HEK293 (cell line): ENCODE data around the gene TSGA10IP.
A peak's percentile ranks its signal among the peaks of the same experiment; 100 is the strongest.

Experiments used
- CTCF ChIA-PET: fragments of 350-600 bp; formaldehyde crosslinking; extraction: SDS; loops from one replicate; lab custom pipeline; 2021; ENCODE audit warnings: antibody characterized with exemption; lab: Yijun Ruan, JAX
- POLR2A ChIA-PET: fragments of 300-600 bp; formaldehyde crosslinking; extraction: SDS; loops from one replicate; lab custom pipeline; 2020; ENCODE audit warnings: antibody characterized with exemption, inconsistent platforms; lab: Yijun Ruan, JAX
- H3K27ac ChIP-seq: fragments of 200-500 bp; sonication (Bioruptor generic); 2 replicates; pipeline ENCODE4 v1.5.1; 2014; ENCODE audit warnings: low read depth, low read length, control low read depth, inconsistent platforms; ENCODE audit errors: extremely low read depth
- H3K36me3 ChIP-seq, 2 experiments: fragments of 200-500 bp in 1 of 2; sonication (Bioruptor generic) in 1 of 2; 1 replicate in 1 of 2; 2 replicates in 1 of 2; pipeline ENCODE4 v1.5.1; 2014 to 2017; ENCODE audit warnings: inconsistent platforms in 2 of 2, low read length in 2 of 2; ENCODE audit not compliant: control insufficient read depth in 2 of 2, insufficient read depth in 1 of 2
- H3K4me1 ChIP-seq: fragments of 200-500 bp; sonication (Bioruptor generic); 2 replicates; pipeline ENCODE4 v1.5.1; 2014; ENCODE audit warnings: mild to moderate bottlenecking, low read length, inconsistent platforms; ENCODE audit not compliant: control insufficient read depth, insufficient read depth
- H3K4me3 ChIP-seq: 2 replicates; pipeline ENCODE4 v1.5.1; 2011; ENCODE audit warnings: low read depth, mild to moderate bottlenecking, control low read depth, low read length, moderate library complexity
- H3K9me3 ChIP-seq: fragments of 200-500 bp; sonication (Bioruptor generic); 2 replicates; pipeline ENCODE4 v1.5.1; 2014; ENCODE audit warnings: low read depth, low read length, inconsistent platforms; ENCODE audit not compliant: control insufficient read depth, insufficient read depth
- BCL11B ChIP-seq: fragments of 450-650 bp; formaldehyde crosslinking; IDR thresholded peaks from 2 replicates; pipeline ENCODE4 v1.5.1; 2016; ENCODE audit warnings: low read depth, missing biosample characterization, missing genetic modification characterization
- GLIS2 ChIP-seq: fragments of 450-650 bp; formaldehyde crosslinking; IDR thresholded peaks from 2 replicates; pipeline ENCODE4 v1.5.1; 2016; ENCODE audit warnings: missing biosample characterization, missing genetic modification characterization
- KLF9 ChIP-seq: fragments of 450-650 bp; formaldehyde crosslinking; IDR thresholded peaks from 2 replicates; pipeline ENCODE4 v1.5.1; 2016; ENCODE audit warnings: missing biosample characterization, missing genetic modification characterization, low read depth
- RBAK ChIP-seq: fragments of 450-650 bp; formaldehyde crosslinking; IDR thresholded peaks from 2 replicates; pipeline ENCODE4 v1.5.1; 2016; ENCODE audit warnings: missing biosample characterization, missing genetic modification characterization
- SETDB1 ChIP-seq: IDR thresholded peaks from one replicate; pipeline ENCODE4 v1.6.1; 2017; ENCODE audit warnings: mild to moderate bottlenecking, low read length, moderate library complexity, mixed read lengths; ENCODE audit not compliant: insufficient read length
- SP3 ChIP-seq: fragments of 450-650 bp; formaldehyde crosslinking; IDR thresholded peaks from 2 replicates; pipeline ENCODE4 v1.5.1; 2016; ENCODE audit warnings: missing biosample characterization, missing genetic modification characterization
- WT1 ChIP-seq: fragments of 450-650 bp; formaldehyde crosslinking; IDR thresholded peaks from 2 replicates; pipeline ENCODE4 v1.5.1; 2016; ENCODE audit warnings: missing biosample characterization, missing genetic modification characterization
- ZNF121 ChIP-seq: fragments of 450-650 bp; formaldehyde crosslinking; IDR thresholded peaks from 2 replicates; pipeline ENCODE4 v1.5.1; 2016; ENCODE audit warnings: missing biosample characterization, missing genetic modification characterization
- ZNF18 ChIP-seq: fragments of 450-650 bp; formaldehyde crosslinking; IDR thresholded peaks from 2 replicates; pipeline ENCODE4 v1.5.1; 2016; ENCODE audit warnings: missing biosample characterization, missing genetic modification characterization
- ZNF280D ChIP-seq: fragments of 450-650 bp; formaldehyde crosslinking; IDR thresholded peaks from 2 replicates; pipeline ENCODE4 v1.5.1; 2016; ENCODE audit warnings: missing biosample characterization, missing genetic modification characterization
- ZNF391 ChIP-seq: fragments of 450-650 bp; formaldehyde crosslinking; IDR thresholded peaks from 2 replicates; pipeline ENCODE4 v1.5.1; 2016; ENCODE audit warnings: low read depth, missing biosample characterization, missing genetic modification characterization, borderline replicate concordance
- ZNF518A ChIP-seq: fragments of 450-650 bp; formaldehyde crosslinking; conservative IDR thresholded peaks from 2 replicates; pipeline ENCODE4 v1.5.1; 2016; ENCODE audit warnings: low read depth, missing biosample characterization, missing genetic modification characterization
- ZNF549 ChIP-seq: fragments of 450-650 bp; IDR thresholded peaks from 2 replicates; pipeline ENCODE4 v1.5.1; 2018; ENCODE audit warnings: missing biosample characterization, missing genetic modification characterization, mild to moderate bottlenecking, inconsistent platforms, moderate library complexity
- ZNF571 ChIP-seq: fragments of 450-650 bp; formaldehyde crosslinking; IDR thresholded peaks from 2 replicates; pipeline ENCODE4 v1.5.0; 2017; ENCODE audit warnings: missing biosample characterization, missing genetic modification characterization
- ZNF629 ChIP-seq: fragments of 450-650 bp; formaldehyde crosslinking; IDR thresholded peaks from 2 replicates; pipeline ENCODE4 v1.5.1; 2017; ENCODE audit warnings: missing biosample characterization, missing genetic modification characterization
- ZXDB ChIP-seq: fragments of 450-650 bp; formaldehyde crosslinking; IDR thresholded peaks from 2 replicates; pipeline ENCODE4 v1.5.1; 2016; ENCODE audit warnings: missing biosample characterization, missing genetic modification characterization
- TF ChIP-seq, protein P1 (sequence below): fragments of 450-650 bp; formaldehyde crosslinking; IDR thresholded peaks from 2 replicates; pipeline ENCODE4 v1.5.1; 2016; ENCODE audit warnings: missing biosample characterization, missing genetic modification characterization

The TSGA10IP gene

DNA sequence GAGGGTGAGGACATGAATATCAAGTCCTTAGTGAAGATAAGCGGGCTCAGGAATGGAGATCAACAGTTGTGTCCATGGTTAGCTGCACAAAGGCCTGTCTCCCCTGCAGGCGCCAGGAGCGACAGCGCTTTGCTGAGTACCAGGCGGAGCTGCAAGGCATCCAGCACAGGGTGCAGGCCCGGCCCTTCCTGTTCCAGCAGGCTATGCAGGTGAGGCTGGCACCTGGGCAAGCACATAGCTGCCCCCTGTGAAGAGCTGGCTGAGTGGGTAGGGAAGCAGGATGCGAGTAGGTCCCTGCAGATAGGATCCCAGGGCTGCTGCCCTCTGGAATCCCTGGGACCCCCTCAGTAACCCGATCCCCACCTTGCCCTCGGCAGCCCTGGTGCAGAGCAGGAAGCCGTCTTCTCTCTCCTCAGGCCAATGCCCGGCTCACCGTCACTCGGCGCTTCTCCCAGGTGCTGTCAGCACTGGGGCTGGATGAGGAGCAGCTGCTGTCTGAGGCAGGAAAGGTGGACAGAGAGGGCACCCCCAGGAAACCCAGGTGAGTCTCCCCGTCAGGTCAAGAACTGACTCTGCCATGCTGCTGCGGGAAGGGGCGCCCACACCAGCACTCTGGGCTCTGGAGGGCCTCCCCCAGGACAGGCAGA, 13.6 kb downstream of the TSGA10IP start (continued):
- TF ChIP-seq, protein P1, sequence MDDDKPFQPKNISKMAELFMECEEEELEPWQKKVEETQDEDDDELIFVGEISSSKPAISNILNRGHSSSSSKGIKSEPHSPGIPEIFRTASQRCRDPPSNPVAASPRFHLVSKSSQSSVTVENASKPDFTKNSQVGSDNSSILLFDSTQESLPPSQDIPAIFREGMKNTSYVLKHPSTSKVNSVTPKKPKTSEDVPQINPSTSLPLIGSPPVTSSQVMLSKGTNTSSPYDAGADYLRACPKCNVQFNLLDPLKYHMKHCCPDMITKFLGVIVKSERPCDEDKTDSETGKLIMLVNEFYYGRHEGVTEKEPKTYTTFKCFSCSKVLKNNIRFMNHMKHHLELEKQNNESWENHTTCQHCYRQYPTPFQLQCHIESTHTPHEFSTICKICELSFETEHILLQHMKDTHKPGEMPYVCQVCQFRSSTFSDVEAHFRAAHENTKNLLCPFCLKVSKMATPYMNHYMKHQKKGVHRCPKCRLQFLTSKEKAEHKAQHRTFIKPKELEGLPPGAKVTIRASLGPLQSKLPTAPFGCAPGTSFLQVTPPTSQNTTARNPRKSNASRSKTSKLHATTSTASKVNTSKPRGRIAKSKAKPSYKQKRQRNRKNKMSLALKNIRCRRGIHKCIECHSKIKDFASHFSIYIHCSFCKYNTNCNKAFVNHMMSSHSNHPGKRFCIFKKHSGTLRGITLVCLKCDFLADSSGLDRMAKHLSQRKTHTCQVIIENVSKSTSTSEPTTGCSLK (tag by site-specific recombination): no peak
- no peak for TF ChIP-seq SETDB1

DNA sequence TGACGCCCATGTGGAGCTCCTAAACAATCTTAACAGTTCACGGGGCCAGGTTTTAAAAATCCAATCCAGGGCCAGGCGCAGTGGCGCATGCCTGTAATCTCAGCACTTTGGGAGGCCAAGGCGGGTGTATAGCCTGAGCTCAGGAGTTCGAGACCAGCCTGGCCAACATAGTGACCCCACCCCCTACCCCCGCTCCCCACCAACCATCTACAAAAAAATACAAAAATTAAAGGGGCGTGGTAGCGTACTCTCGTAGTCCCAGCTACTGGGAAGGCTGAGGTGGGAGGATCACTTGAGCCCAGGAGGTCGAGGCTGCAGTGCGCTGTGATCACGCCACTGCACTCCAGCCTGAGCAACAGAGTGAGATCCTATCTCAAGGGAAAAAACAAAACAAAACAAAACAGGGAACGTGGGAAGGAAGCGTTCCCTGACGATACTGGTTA, 15.6 kb downstream of the TSGA10IP start:
- CTCF ChIA-PET: interaction anchor here (0.6 to 3.2 kb wide), 4 partner anchors 25 to 181 kb away, joined by 3 to 16 read pairs (median 4); partner anchors contain the start of genes CCDC85B and FIBP
- no peak for TF ChIP-seq ZXDB (tag by site-specific recombination)
- 0 out of 2 replicates have a peak, but pooled peaks have one; percentile 13 for TF ChIP-seq WT1 (tag by site-specific recombination)
- TF ChIP-seq ZNF121: 0 out of 2 replicates have a peak, but pooled peaks have one; percentile 24
- TF ChIP-seq KLF9 (tag by site-specific recombination): 0 out of 2 replicates have a peak, but pooled peaks have one; percentile 20
- Histone ChIP-seq H3K4me1 (no peaks in the 10 kb centered on the region), H3K4me3 (peak overlapping the region; percentile 89), H3K27ac (peak overlapping the region; percentile 77), H3K9me3 (no peaks in the 10 kb centered on the region), H3K36me3 (peaks cover 0 to 23% of the 10 kb centered on the region in 2 experiments; a peak in 1 of 3 replicates)
- POLR2A ChIA-PET: interaction anchor here (0.9 to 1.8 kb wide), 3 partner anchors 9 to 101 kb away, joined by 3 to 8 read pairs (median 5); partner anchors contain the start of gene CCDC85B

DNA sequence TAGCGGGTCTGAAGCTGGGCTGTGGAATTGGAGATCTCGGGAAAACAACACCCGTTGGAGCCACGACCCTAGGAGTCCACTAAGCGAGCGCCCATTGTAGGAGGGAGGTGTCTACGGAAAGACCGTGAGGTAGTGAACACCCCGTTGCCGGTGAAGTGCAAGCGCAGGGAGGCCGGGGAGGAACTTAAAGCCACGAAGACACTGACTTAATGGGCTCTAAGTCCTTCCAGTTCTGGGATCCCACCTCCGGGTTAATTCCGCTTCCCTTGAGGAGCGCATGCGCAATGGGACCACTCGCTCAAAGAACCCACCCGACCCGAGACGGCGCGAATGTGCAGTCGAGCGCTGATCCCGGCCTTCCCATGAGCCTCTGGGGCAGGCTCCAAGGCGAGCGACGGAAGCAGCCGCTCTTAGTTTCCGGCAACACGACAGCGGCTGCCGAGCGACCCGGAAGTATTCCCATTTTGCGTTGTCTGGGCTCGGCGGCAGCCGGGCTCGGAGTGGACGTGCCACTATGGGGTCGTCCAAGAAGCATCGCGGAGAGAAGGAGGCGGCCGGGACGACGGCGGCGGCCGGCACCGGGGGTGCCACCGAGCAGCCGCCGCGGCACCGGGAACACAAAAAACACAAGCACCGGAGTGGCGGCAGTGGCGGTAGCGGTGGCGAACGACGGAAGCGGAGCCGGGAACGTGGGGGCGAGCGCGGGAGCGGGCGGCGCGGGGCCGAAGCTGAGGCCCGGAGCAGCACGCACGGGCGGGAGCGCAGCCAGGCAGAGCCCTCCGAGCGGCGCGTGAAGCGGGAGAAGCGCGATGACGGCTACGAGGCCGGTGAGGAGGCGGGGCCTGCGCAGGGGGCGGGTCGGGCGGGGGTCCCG, 16.2 kb downstream of the TSGA10IP start, which contains the start of gene SART1:
SART1 (plus strand) TSS at position 468 of the 874 bp plus-strand sequence; CDS start at position 515, 47 bp downstream.
- POLR2A ChIA-PET: interaction anchor here (0.9 to 1.8 kb wide), 5 partner anchors 10 to 102 kb away, joined by 3 to 8 read pairs (median 4); partner anchors contain the start of genes BANF1, CCDC85B and EIF1AD
- TF ChIP-seq ZNF391: no peak
- TF ChIP-seq ZNF518A (tag by site-specific recombination): peak; percentile 99
- TF ChIP-seq RBAK (tag by site-specific recombination): no peak
- TF ChIP-seq GLIS2 (tag by site-specific recombination): no peak
- TF ChIP-seq ZNF571 (tag by site-specific recombination): no peak
- peak; percentile 61 for TF ChIP-seq SP3 (tag by site-specific recombination)
- TF ChIP-seq ZNF549 (tag by site-specific recombination): no peak
- TF ChIP-seq ZNF629 (tag by site-specific recombination): peak; percentile 62
- no peak for TF ChIP-seq BCL11B
- TF ChIP-seq ZNF280D (tag by site-specific recombination): no peak
- no peak for TF ChIP-seq ZNF18 (tag by site-specific recombination)

More for the DNA sequence above, 16.2 kb downstream of the TSGA10IP start, which contains the start of gene SART1:
- peak within 1 kb of the TSS; percentile 89 for H3K4me3 ChIP-seq
- peak within 1 kb of the TSS; percentile 77 for H3K27ac ChIP-seq
- peaks cover 0 to 29% of the 10 kb centered on the region in 2 experiments; a peak in 1 of 3 replicates for H3K36me3 ChIP-seq
- no peaks in the 10 kb centered on the region for H3K4me1 ChIP-seq
- CTCF ChIA-PET: interaction anchor here (0.7 to 3.2 kb wide), 4 partner anchors 72 to 421 kb away, joined by 4 to 16 read pairs (median 4); partner anchors contain the start of genes CCDC85B and FIBP
- no peaks in the 10 kb centered on the region for H3K9me3 ChIP-seq
